GM12878 (cell line): ENCODE data around the gene CPNE4. TPM values are rescaled to one million over a fixed set of nuclear protein-coding genes. Genes with fewer than 3 reads are reported as not detected.

Experiments
- ATAC-seq: fragments of 200-7000 bp; cut with Tn5 transposase; 3 replicates; pipeline ENCODE4 v1.9.1; 2020; ENCODE audit warnings: mild to moderate bottlenecking, moderate library complexity
- BruUV-seq: library from RNA; stranded (reverse); fragments of 400-500 nt; replicated peaks from 2 replicates; lab custom pipeline; 2021; lab: Mats Ljungman, UMichigan
- CTCF ChIA-PET: fragments of 300-600 bp; sonication (Branson Sonifier 250); formaldehyde crosslinking; extraction: SDS; loops from one replicate; lab custom pipeline; 2021; ENCODE audit warnings: inconsistent platforms; lab: Yijun Ruan, JAX
- POLR2A ChIA-PET: fragments of 350-600 bp; formaldehyde crosslinking; extraction: SDS; loops from one replicate; lab custom pipeline; 2021; ENCODE audit warnings: inconsistent platforms; lab: Charles Lee
- RAD21 ChIA-PET: fragments of 300-600 bp; sonication (Branson Sonifier 250); formaldehyde crosslinking; loops from one replicate; lab custom pipeline; 2023; ENCODE audit warnings: antibody characterized with exemption; ENCODE audit not compliant: unreplicated experiment; lab: Charles Lee
- SMC1A ChIA-PET: fragments of 300-600 bp; sonication (Branson Sonifier 250); formaldehyde crosslinking; loops from one replicate; lab custom pipeline; 2023; ENCODE audit not compliant: unreplicated experiment, uncharacterized antibody; lab: Charles Lee
- DNase-seq: peaks from one replicate; pipeline ENCODE4 v3.0.0-alpha.2; 2011; ENCODE audit warnings: low read depth, low spot score
- FAIRE-seq: peaks from 3 replicates; lab custom pipeline; 2011; peaks lifted over from hg19 to GRCh38; lab: Jason Lieb, UNC
- H2AFZ ChIP-seq: 2 replicates; pipeline ENCODE4 v1.6.0; 2011; ENCODE audit warnings: low read depth, low read length, control low read depth; ENCODE audit not compliant: control insufficient read depth
- H3K27ac ChIP-seq: 2 replicates; pipeline ENCODE4 v1.5.1; 2011; ENCODE audit warnings: control low read depth; ENCODE audit not compliant: control insufficient read depth, insufficient read depth
- H3K27me3 ChIP-seq, 2 experiments: replicated peaks in 1 of 2; 2 replicates each; pipeline versions ENCODE4 v1.6.0 to v1.6.1; 2011; ENCODE audit warnings: low read length in 1 of 2; ENCODE audit not compliant: control insufficient read depth in 2 of 2, insufficient read depth in 2 of 2
- H3K36me3 ChIP-seq, 2 experiments: 2 replicates each; pipeline ENCODE4 v1.5.1; 2011; ENCODE audit warnings: low read length in 1 of 2; ENCODE audit not compliant: control insufficient read depth in 2 of 2, insufficient read depth in 2 of 2
- H3K4me1 ChIP-seq: 2 replicates; pipeline ENCODE4 v1.6.1; 2011; ENCODE audit warnings: mild to moderate bottlenecking, low read length, moderate library complexity, mixed read lengths; ENCODE audit not compliant: control insufficient read depth, insufficient read depth
- H3K4me2 ChIP-seq: 2 replicates; pipeline ENCODE4 v1.6.0; 2011; ENCODE audit warnings: control low read depth; ENCODE audit not compliant: control insufficient read depth, insufficient read depth
- H3K4me3 ChIP-seq: fragments of 200-600 bp; sonication (generic); 2 replicates; pipeline ENCODE4 v1.5.1; 2016
- H3K79me2 ChIP-seq: 2 replicates; pipeline ENCODE4 v1.6.0; 2011; ENCODE audit warnings: low read length; ENCODE audit not compliant: control insufficient read depth, insufficient read depth
- H3K9ac ChIP-seq: 2 replicates; pipeline ENCODE4 v1.8.0; 2011; ENCODE audit warnings: low read length, control low read depth, mixed read lengths; ENCODE audit not compliant: control insufficient read depth, insufficient read depth
- H3K9me3 ChIP-seq: replicated peaks from 3 replicates; pipeline ENCODE4 v1.5.1; 2011; ENCODE audit warnings: mild to moderate bottlenecking, low read length; ENCODE audit not compliant: control insufficient read depth, insufficient read depth
- H4K20me1 ChIP-seq: 2 replicates; pipeline ENCODE4 v1.6.0; 2011; ENCODE audit not compliant: control insufficient read depth, insufficient read depth
- EP300 ChIP-seq, 2 experiments: fragments of 150-350 bp in 1 of 2; IDR thresholded peaks; 2 replicates each; pipeline ENCODE4 v1.6.1; 2011 to 2012; ENCODE audit warnings: low read depth in 2 of 2, low read length in 2 of 2, borderline replicate concordance in 1 of 2, improper control_type of control experiment in 1 of 2, inconsistent platforms in 1 of 2; ENCODE audit not compliant: control insufficient read depth in 1 of 2
- KDM1A ChIP-seq: fragments of 200-600 bp; sonication (generic); IDR thresholded peaks from 2 replicates; pipeline ENCODE4 v1.6.1; 2016; ENCODE audit warnings: borderline replicate concordance
- POLR2AphosphoS2 ChIP-seq: IDR thresholded peaks from 2 replicates; pipeline ENCODE4 v1.6.1; 2011; ENCODE audit warnings: low read depth, mild to moderate bottlenecking, low read length, improper control_type of control experiment, moderate library complexity
- SMARCA5 ChIP-seq: fragments of 450-650 bp; IDR thresholded peaks from 2 replicates; pipeline ENCODE4 v1.6.1; 2017; ENCODE audit warnings: mild to moderate bottlenecking
- STAT3 ChIP-seq: IDR thresholded peaks from 2 replicates; pipeline ENCODE4 v1.6.1; 2011; ENCODE audit warnings: low read depth, low read length, improper control_type of control experiment
- ZZZ3 ChIP-seq: IDR thresholded peaks from 2 replicates; pipeline ENCODE4 v1.6.1; 2011; ENCODE audit warnings: low read depth; ENCODE audit not compliant: control insufficient read depth, insufficient read length
- in situ Hi-C: fragments of 300-500 bp; cut with MboI; formaldehyde crosslinking; loops from 9 replicates; pipeline ENCODE4 v1.14.3; 2018; ENCODE audit warnings: mixed read lengths
- intact Hi-C: fragments of 100-400 bp; cut with micrococcal nuclease; formaldehyde crosslinking; loops from one replicate; pipeline ENCODE4 v1.14.2; 2022; ENCODE audit not compliant: unreplicated experiment
- polyA plus RNA-seq, 11 experiments: library from polyadenylated mRNA; depleted of rRNA in 4 of 11; unstranded in 6 of 11; stranded (reverse) in 5 of 11; fragments of >200 nt; fragmentation: Nextera tagmentation in 4 of 11; fragmentation: Illumina TruSeq in 1 of 11; extraction: Ambion mirVana in 4 of 11; extraction: Trizol in 1 of 11; gene quantifications; 1 replicate in 1 of 11; 2 replicates in 10 of 11; pipeline versions ENCODE4 v1.2.1 to v1.2.3, GENCODE V29; 2011 to 2016; ENCODE audit warnings: inconsistent platforms in 2 of 11, missing spikeins in 2 of 11, low read depth in 1 of 11
- total RNA-seq, 4 experiments: library from RNA; depleted of rRNA in 3 of 4; stranded (reverse); fragments of >200 nt in 3 of 4; fragmentation: Illumina TruSeq in 1 of 4; extraction: Trizol in 1 of 4; gene quantifications; 2 replicates each; pipeline versions ENCODE4 v1.2.1 to v1.2.3, GENCODE V29; 2013 to 2021
- TF ChIP-seq, protein P1 (sequence below): IDR thresholded peaks from 2 replicates; pipeline ENCODE4 v1.6.1; 2011; ENCODE audit warnings: borderline replicate concordance, low read depth, mild to moderate bottlenecking, moderate library complexity, mixed read lengths, low read length; ENCODE audit not compliant: insufficient read depth; ENCODE audit errors: extremely low read length
- TF ChIP-seq, protein P2 (sequence below): IDR thresholded peaks from 2 replicates; pipeline ENCODE4 v1.6.1; 2011; ENCODE audit warnings: low read depth, mild to moderate bottlenecking, low read length, moderate library complexity, borderline replicate concordance; ENCODE audit errors: extremely low read depth
- TF ChIP-seq, protein P3 (sequence below): fragments of 450-650 bp; formaldehyde crosslinking; IDR thresholded peaks from 2 replicates; pipeline ENCODE4 v1.5.0; 2022; ENCODE audit warnings: mild to moderate bottlenecking, missing genetic modification characterization
- TF ChIP-seq, protein P4 (sequence below): fragments of 450-650 bp; IDR thresholded peaks from 2 replicates; pipeline ENCODE4 v1.6.1; 2017; ENCODE audit warnings: antibody characterized with exemption, mild to moderate bottlenecking, moderate library complexity
- TF ChIP-seq, protein P5 (sequence below): fragments of 450-650 bp; IDR thresholded peaks from 2 replicates; pipeline ENCODE4 v1.6.1; 2017; ENCODE audit warnings: borderline replicate concordance

Gene CPNE4
- total and polyA plus RNA-seq, 10 of the 15 experiments (the other 5 are each of a cell fraction or from before 2014, with no cell fraction given) = 0.17 to 1.9 (median 0.48) TPM; not detected in 1

DNA sequence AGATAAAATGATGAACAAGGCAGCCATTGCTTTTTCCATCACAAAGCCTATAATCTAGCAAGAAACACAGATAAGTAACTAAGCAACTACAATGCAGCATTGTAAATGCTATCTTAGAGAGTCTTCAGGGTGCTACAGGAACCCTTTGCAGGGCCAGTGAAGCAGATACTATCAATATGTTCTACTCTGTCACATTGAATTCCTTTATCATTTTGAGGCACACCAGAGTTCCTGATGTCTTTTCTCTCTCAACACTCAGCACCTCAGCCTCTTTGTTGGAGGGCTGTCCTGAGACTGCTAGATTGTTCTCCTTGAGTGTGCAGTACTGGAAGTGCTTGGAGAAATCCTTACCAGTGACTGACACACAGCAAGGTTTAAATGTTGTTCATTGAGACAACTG lies 424.6 kb downstream of the CPNE4 start:
- ATAC-seq (no peak), DNase-seq (no peak), FAIRE-seq (no peak)
- H3K9ac ChIP-seq = no peak overlapping the region
- CTCF ChIA-PET = interaction anchor here (1.0 kb wide), 1 partner anchor 51 kb away, joined by 3 read pairs; no protein-coding TSS in a partner anchor
- H3K4me1 ChIP-seq = no peaks in the 10 kb centered on the region
- no peak overlapping the region for H3K27ac ChIP-seq
- H4K20me1 ChIP-seq = no peaks in the 10 kb centered on the region
- no peaks in the 10 kb centered on the region for H3K9me3 ChIP-seq
- no peak overlapping the region for H3K4me3 ChIP-seq
- SMC1A ChIA-PET = interaction anchor here (0.5 kb wide), 1 partner anchor 1160 kb away, joined by 3 read pairs; no protein-coding TSS in a partner anchor
- H2AFZ ChIP-seq = no peak overlapping the region
- in situ Hi-C loops (no loop called here), intact Hi-C loops (no loop called here)
- BruUV-seq = no TSS peak
- POLR2A ChIA-PET = no interaction called here
- no peaks in the 10 kb centered on the region for H3K79me2 ChIP-seq
- H3K36me3 ChIP-seq = no peaks in the 10 kb centered on the region; a peak in 1 of 4 replicates
- H3K27me3 ChIP-seq = no peaks in the 10 kb centered on the region
- no peak overlapping the region for H3K4me2 ChIP-seq
- RAD21 ChIA-PET = no interaction called here
- TF ChIP-seq, protein P1, sequence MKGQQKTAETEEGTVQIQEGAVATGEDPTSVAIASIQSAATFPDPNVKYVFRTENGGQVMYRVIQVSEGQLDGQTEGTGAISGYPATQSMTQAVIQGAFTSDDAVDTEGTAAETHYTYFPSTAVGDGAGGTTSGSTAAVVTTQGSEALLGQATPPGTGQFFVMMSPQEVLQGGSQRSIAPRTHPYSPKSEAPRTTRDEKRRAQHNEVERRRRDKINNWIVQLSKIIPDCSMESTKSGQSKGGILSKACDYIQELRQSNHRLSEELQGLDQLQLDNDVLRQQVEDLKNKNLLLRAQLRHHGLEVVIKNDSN = no peak
- TF ChIP-seq, protein P2, sequence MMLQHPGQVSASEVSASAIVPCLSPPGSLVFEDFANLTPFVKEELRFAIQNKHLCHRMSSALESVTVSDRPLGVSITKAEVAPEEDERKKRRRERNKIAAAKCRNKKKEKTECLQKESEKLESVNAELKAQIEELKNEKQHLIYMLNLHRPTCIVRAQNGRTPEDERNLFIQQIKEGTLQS = no peak
- TF ChIP-seq, protein P3, sequence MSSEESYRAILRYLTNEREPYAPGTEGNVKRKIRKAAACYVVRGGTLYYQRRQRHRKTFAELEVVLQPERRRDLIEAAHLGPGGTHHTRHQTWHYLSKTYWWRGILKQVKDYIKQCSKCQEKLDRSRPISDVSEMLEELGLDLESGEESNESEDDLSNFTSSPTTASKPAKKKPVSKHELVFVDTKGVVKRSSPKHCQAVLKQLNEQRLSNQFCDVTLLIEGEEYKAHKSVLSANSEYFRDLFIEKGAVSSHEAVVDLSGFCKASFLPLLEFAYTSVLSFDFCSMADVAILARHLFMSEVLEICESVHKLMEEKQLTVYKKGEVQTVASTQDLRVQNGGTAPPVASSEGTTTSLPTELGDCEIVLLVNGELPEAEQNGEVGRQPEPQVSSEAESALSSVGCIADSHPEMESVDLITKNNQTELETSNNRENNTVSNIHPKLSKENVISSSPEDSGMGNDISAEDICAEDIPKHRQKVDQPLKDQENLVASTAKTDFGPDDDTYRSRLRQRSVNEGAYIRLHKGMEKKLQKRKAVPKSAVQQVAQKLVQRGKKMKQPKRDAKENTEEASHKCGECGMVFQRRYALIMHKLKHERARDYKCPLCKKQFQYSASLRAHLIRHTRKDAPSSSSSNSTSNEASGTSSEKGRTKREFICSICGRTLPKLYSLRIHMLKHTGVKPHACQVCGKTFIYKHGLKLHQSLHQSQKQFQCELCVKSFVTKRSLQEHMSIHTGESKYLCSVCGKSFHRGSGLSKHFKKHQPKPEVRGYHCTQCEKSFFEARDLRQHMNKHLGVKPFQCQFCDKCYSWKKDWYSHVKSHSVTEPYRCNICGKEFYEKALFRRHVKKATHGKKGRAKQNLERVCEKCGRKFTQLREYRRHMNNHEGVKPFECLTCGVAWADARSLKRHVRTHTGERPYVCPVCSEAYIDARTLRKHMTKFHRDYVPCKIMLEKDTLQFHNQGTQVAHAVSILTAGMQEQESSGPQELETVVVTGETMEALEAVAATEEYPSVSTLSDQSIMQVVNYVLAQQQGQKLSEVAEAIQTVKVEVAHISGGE (CRISPR knock-in tag) = no peak
- TF ChIP-seq KDM1A (no peak), ZZZ3 (no peak), POLR2AphosphoS2 (no peak), STAT3 (no peak), EP300 (IDR thresholded peaks at IDR 0.05; ENCODE audit: borderline replicate concordance in 1 of 2, control insufficient read depth in 1 of 2, low read depth in 2 of 2, low read length in 2 of 2) (no peak), SMARCA5 (no peak)
- TF ChIP-seq, protein P4, sequence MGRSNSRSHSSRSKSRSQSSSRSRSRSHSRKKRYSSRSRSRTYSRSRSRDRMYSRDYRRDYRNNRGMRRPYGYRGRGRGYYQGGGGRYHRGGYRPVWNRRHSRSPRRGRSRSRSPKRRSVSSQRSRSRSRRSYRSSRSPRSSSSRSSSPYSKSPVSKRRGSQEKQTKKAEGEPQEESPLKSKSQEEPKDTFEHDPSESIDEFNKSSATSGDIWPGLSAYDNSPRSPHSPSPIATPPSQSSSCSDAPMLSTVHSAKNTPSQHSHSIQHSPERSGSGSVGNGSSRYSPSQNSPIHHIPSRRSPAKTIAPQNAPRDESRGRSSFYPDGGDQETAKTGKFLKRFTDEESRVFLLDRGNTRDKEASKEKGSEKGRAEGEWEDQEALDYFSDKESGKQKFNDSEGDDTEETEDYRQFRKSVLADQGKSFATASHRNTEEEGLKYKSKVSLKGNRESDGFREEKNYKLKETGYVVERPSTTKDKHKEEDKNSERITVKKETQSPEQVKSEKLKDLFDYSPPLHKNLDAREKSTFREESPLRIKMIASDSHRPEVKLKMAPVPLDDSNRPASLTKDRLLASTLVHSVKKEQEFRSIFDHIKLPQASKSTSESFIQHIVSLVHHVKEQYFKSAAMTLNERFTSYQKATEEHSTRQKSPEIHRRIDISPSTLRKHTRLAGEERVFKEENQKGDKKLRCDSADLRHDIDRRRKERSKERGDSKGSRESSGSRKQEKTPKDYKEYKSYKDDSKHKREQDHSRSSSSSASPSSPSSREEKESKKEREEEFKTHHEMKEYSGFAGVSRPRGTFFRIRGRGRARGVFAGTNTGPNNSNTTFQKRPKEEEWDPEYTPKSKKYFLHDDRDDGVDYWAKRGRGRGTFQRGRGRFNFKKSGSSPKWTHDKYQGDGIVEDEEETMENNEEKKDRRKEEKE = no peak
- TF ChIP-seq, protein P5, sequence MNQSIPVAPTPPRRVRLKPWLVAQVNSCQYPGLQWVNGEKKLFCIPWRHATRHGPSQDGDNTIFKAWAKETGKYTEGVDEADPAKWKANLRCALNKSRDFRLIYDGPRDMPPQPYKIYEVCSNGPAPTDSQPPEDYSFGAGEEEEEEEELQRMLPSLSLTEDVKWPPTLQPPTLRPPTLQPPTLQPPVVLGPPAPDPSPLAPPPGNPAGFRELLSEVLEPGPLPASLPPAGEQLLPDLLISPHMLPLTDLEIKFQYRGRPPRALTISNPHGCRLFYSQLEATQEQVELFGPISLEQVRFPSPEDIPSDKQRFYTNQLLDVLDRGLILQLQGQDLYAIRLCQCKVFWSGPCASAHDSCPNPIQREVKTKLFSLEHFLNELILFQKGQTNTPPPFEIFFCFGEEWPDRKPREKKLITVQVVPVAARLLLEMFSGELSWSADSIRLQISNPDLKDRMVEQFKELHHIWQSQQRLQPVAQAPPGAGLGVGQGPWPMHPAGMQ = no peak
